ENCODE data around the gene DIAPH2. TPM values are rescaled to one million over a fixed set of nuclear protein-coding genes. Genes with fewer than 3 reads are reported as not detected.

Gene DIAPH2
- total RNA-seq, 4 donors from 2014 or later: 41.8 to 64.5 (median 54.5) TPM

- 68% methylated on average over 2 of the region's 2 CpGs for WGBS
- DNase-seq (ENCODE audit: extremely low spot score): no peak
- intact Hi-C loops (cut with DNase I): no loop called here
- H3K9me3 ChIP-seq: no peaks in the 10 kb centered on the region
- TF ChIP-seq CTCF (IDR thresholded peaks at IDR 0.05) (no peak), POLR2AphosphoS5 (IDR thresholded peaks at IDR 0.05) (no peak), EP300 (IDR thresholded peaks at IDR 0.05) (no peak)
- H3K27me3 ChIP-seq: peaks cover 0 to 4% (median 0%) of the 10 kb centered on the region in 4 donors
- H3K4me3 ChIP-seq: no peak overlapping the region
- no peaks in the 10 kb centered on the region for H3K36me3 ChIP-seq
- no peaks in the 10 kb centered on the region for H3K4me1 ChIP-seq
- H3K27ac ChIP-seq (replicated peaks in 1 of 4): no peak overlapping the region
Observed at GRCh38 chrX:97539970-97540519, 855.4 kb downstream of the DIAPH2 start.

GRCh38 chrX:97547877-97548578 lies 863.4 kb downstream of the DIAPH2 start:
- Histone ChIP-seq H3K9me3 (no peaks in the 10 kb centered on the region), H3K4me3 (no peak overlapping the region), H3K4me1 (no peaks in the 10 kb centered on the region), H3K36me3 (no peaks in the 10 kb centered on the region), H3K27ac (replicated peaks in 1 of 4) (no peak overlapping the region), H3K27me3 (no peaks in the 10 kb centered on the region)
- WGBS: 74% methylated on average over 3 of the region's 3 CpGs
- DNase-seq (ENCODE audit: extremely low spot score): no peak
- TF ChIP-seq EP300 (IDR thresholded peaks at IDR 0.05): no peak
- no peak for TF ChIP-seq POLR2AphosphoS5 (IDR thresholded peaks at IDR 0.05)
- no peak for TF ChIP-seq CTCF (IDR thresholded peaks at IDR 0.05)
- no peak for TF ChIP-seq POLR2A (IDR thresholded peaks at IDR 0.05; ENCODE audit: low read depth)
- intact Hi-C loops (cut with DNase I): no loop called here

- DNase-seq (ENCODE audit: extremely low spot score): no peak
- Histone ChIP-seq H3K4me1 (no peaks in the 10 kb centered on the region), H3K4me3 (no peak overlapping the region), H3K9me3 (no peaks in the 10 kb centered on the region), H3K36me3 (no peaks in the 10 kb centered on the region), H3K27ac (replicated peaks in 1 of 4) (no peak overlapping the region), H3K27me3 (no peaks in the 10 kb centered on the region)
- WGBS: 96% methylated on average over 3 of the region's 3 CpGs
- intact Hi-C loops (cut with DNase I): no loop called here
- TF ChIP-seq EP300 (IDR thresholded peaks at IDR 0.05) (no peak), POLR2AphosphoS5 (IDR thresholded peaks at IDR 0.05) (no peak), POLR2A (IDR thresholded peaks at IDR 0.05; ENCODE audit: low read depth) (no peak), CTCF (IDR thresholded peaks at IDR 0.05) (no peak)
Observed at GRCh38 chrX:97551821-97552220, 867.2 kb downstream of the DIAPH2 start.

- 80% methylated on average over 2 of the region's 2 CpGs for WGBS
- no peaks in the 10 kb centered on the region for H3K9me3 ChIP-seq
- H3K4me3 ChIP-seq: no peak overlapping the region
- H3K27ac ChIP-seq (replicated peaks in 1 of 4): no peak overlapping the region
- TF ChIP-seq POLR2AphosphoS5 (IDR thresholded peaks at IDR 0.05) (no peak), CTCF (IDR thresholded peaks at IDR 0.05) (no peak), POLR2A (IDR thresholded peaks at IDR 0.05; ENCODE audit: low read depth) (no peak), EP300 (IDR thresholded peaks at IDR 0.05) (no peak)
- DNase-seq (ENCODE audit: extremely low spot score): no peak
- no peaks in the 10 kb centered on the region for H3K27me3 ChIP-seq
- H3K36me3 ChIP-seq: no peaks in the 10 kb centered on the region
- H3K4me1 ChIP-seq: no peaks in the 10 kb centered on the region
- intact Hi-C loops (cut with DNase I): no loop called here
Observed at GRCh38 chrX:97553833-97554232, 869.2 kb downstream of the DIAPH2 start.

Measured in esophagus muscularis mucosa (tissue), 4 donors.